ENCODE results near the gene JUNB. TPM values are rescaled to one million over a fixed set of nuclear protein-coding genes. Genes with fewer than 3 reads are reported as not detected.

JUNB gene
- total and polyA plus RNA-seq, 2 experiments from 2014 or later: 95.1 to 195 TPM

- in situ Hi-C loops (cut with MboI): no loop called here
- TF ChIP-seq EZH2 (IDR thresholded peaks at IDR 0.05; ENCODE audit: insufficient read depth, poor library complexity, severe bottlenecking) (no peak), EZH2phosphoT487 (IDR thresholded peaks at IDR 0.05; ENCODE audit: insufficient read depth, low read depth) (no peak)
- Histone ChIP-seq H3K4me1 (ENCODE audit: insufficient read depth) (no peaks in the 10 kb centered on the region), H3F3A (ENCODE audit: insufficient read depth) (no peaks in the 10 kb centered on the region), H3K9me3 (ENCODE audit: low read depth) (no peaks in the 10 kb centered on the region), H3K27ac (no peak overlapping the region), H3K9ac (no peak overlapping the region), H4K20me1 (ENCODE audit: insufficient read depth) (no peaks in the 10 kb centered on the region), H3K9me2 (ENCODE audit: insufficient read depth) (no peaks in the 10 kb centered on the region), H3K27me3 (replicated peaks; ENCODE audit: insufficient read depth) (no peaks in the 10 kb centered on the region), H3K4me3 (no peak overlapping the region), H2AFZ (no peak overlapping the region), H3K4me2 (ENCODE audit: unreplicated experiment) (no peak overlapping the region), H3K36me3 (ENCODE audit: low read depth) (no peaks in the 10 kb centered on the region), H3K79me2 (ENCODE audit: insufficient read depth) (no peaks in the 10 kb centered on the region)
- DNase-seq: no peak
- WGBS, 2 experiments (ENCODE audit: low coverage in 1 of 2, low lambda C conversion rate in 2 of 2, missing lambda C conversion rate in 2 of 2): 97 to 99% methylated on average over 16 of the region's 16 CpGs
Measured at GRCh38 chr19:12764698-12765097, 26.6 kb upstream of the JUNB start.

GRCh38 chr19:12766051-12766521 lies 25.2 kb upstream of the JUNB start:
- Histone ChIP-seq H3K9ac (0 out of 2 replicates have a peak overlapping the region, but pooled peaks have one; percentile 30), H2AFZ (peak overlapping the region; percentile 77; the same call in 1 of the 2 replicates)
- 38 to 49% methylated on average over 30 of the region's 30 CpGs for WGBS, 2 experiments (ENCODE audit: low coverage in 1 of 2, low lambda C conversion rate in 2 of 2, missing lambda C conversion rate in 2 of 2)

GRCh38 chr19:12767150-12767549 lies 24.1 kb upstream of the JUNB start:
- Histone ChIP-seq H4K20me1 (ENCODE audit: insufficient read depth) (no peaks in the 10 kb centered on the region), H3K4me1 (ENCODE audit: insufficient read depth) (no peaks in the 10 kb centered on the region), H3K36me3 (ENCODE audit: low read depth) (no peaks in the 10 kb centered on the region), H3K79me2 (ENCODE audit: insufficient read depth) (no peaks in the 10 kb centered on the region), H3K4me2 (ENCODE audit: unreplicated experiment) (no peak overlapping the region), H3K27ac (no peak overlapping the region), H3K9ac (no peak overlapping the region), H3K27me3 (replicated peaks; ENCODE audit: insufficient read depth) (no peaks in the 10 kb centered on the region), H3K9me3 (ENCODE audit: low read depth) (no peaks in the 10 kb centered on the region), H3K9me2 (ENCODE audit: insufficient read depth) (no peaks in the 10 kb centered on the region), H3F3A (ENCODE audit: insufficient read depth) (no peaks in the 10 kb centered on the region), H2AFZ (no peak overlapping the region), H3K4me3 (no peak overlapping the region)
- 81 to 88% methylated on average over 9 to 11 of the region's 11 CpGs for WGBS, 2 experiments (ENCODE audit: low coverage in 1 of 2, low lambda C conversion rate in 2 of 2, missing lambda C conversion rate in 2 of 2)
- no peak for DNase-seq
- in situ Hi-C loops (cut with MboI): no loop called here
- TF ChIP-seq EZH2phosphoT487 (IDR thresholded peaks at IDR 0.05; ENCODE audit: insufficient read depth, low read depth) (no peak), EZH2 (IDR thresholded peaks at IDR 0.05; ENCODE audit: insufficient read depth, poor library complexity, severe bottlenecking) (no peak)

More at GRCh38 chr19:12766051-12766521, 25.2 kb upstream of the JUNB start:
- Histone ChIP-seq H3K4me1 (ENCODE audit: insufficient read depth) (no peaks in the 10 kb centered on the region), H3K9me3 (ENCODE audit: low read depth) (no peaks in the 10 kb centered on the region), H3F3A (ENCODE audit: insufficient read depth) (no peaks in the 10 kb centered on the region), H3K79me2 (ENCODE audit: insufficient read depth) (no peaks in the 10 kb centered on the region), H3K4me3 (peak overlapping the region; percentile 75), H3K4me2 (ENCODE audit: unreplicated experiment) (peak overlapping the region; percentile 96), H4K20me1 (ENCODE audit: insufficient read depth) (no peaks in the 10 kb centered on the region), H3K27ac (no peak overlapping the region), H3K27me3 (replicated peaks; ENCODE audit: insufficient read depth) (no peaks in the 10 kb centered on the region), H3K36me3 (ENCODE audit: low read depth) (no peaks in the 10 kb centered on the region), H3K9me2 (ENCODE audit: insufficient read depth) (no peaks in the 10 kb centered on the region)
- no peak for TF ChIP-seq EZH2 (IDR thresholded peaks at IDR 0.05; ENCODE audit: insufficient read depth, poor library complexity, severe bottlenecking)
- no peak for TF ChIP-seq EZH2phosphoT487 (IDR thresholded peaks at IDR 0.05; ENCODE audit: insufficient read depth, low read depth)
- DNase-seq: peak; percentile 83
- in situ Hi-C loops (cut with MboI): no loop called here

GRCh38 chr19:12767666-12768065 lies 23.6 kb upstream of the JUNB start:
- H2AFZ ChIP-seq: no peak overlapping the region
- H3K27me3 ChIP-seq (replicated peaks; ENCODE audit: insufficient read depth): no peaks in the 10 kb centered on the region
- H3F3A ChIP-seq (ENCODE audit: insufficient read depth): no peaks in the 10 kb centered on the region
- H3K4me1 ChIP-seq (ENCODE audit: insufficient read depth): no peaks in the 10 kb centered on the region
- in situ Hi-C loops (cut with MboI): no loop called here
- no peak overlapping the region for H3K4me3 ChIP-seq
- H3K9me2 ChIP-seq (ENCODE audit: insufficient read depth): no peaks in the 10 kb centered on the region
- no peak overlapping the region for H3K4me2 ChIP-seq (ENCODE audit: unreplicated experiment)
- 91 to 93% methylated on average over 15 of the region's 15 CpGs for WGBS, 2 experiments (ENCODE audit: low coverage in 1 of 2, low lambda C conversion rate in 2 of 2, missing lambda C conversion rate in 2 of 2)
- TF ChIP-seq EZH2 (IDR thresholded peaks at IDR 0.05; ENCODE audit: insufficient read depth, poor library complexity, severe bottlenecking) (no peak), EZH2phosphoT487 (IDR thresholded peaks at IDR 0.05; ENCODE audit: insufficient read depth, low read depth) (no peak)
- H3K36me3 ChIP-seq (ENCODE audit: low read depth): no peaks in the 10 kb centered on the region
- H3K79me2 ChIP-seq (ENCODE audit: insufficient read depth): no peaks in the 10 kb centered on the region
- no peaks in the 10 kb centered on the region for H3K9me3 ChIP-seq (ENCODE audit: low read depth)
- no peaks in the 10 kb centered on the region for H4K20me1 ChIP-seq (ENCODE audit: insufficient read depth)
- no peak for DNase-seq
- no peak overlapping the region for H3K9ac ChIP-seq
- no peak overlapping the region for H3K27ac ChIP-seq

Data from GM23248 (cell line).